Skin epidermis (tissue), 12 donors: Measurements from ENCODE around the gene GALNT13.

Source experiments
- H3K27ac ChIP-seq, 21 experiments: fragments of 200-600 bp; sonication (generic) in 11 of 21; one replicate each; pipeline ENCODE4 v1.5.0; 2020; ENCODE audit warnings: mild to moderate bottlenecking in 3 of 21, inconsistent platforms in 2 of 21, moderate library complexity in 2 of 21
- H3K4me3 ChIP-seq, 7 experiments: fragments of 200-600 bp; sonication (generic) in 2 of 7; one replicate each; pipeline ENCODE4 v1.5.0; 2020; ENCODE audit warnings: inconsistent platforms in 2 of 7, mild to moderate bottlenecking in 2 of 7, moderate library complexity in 1 of 7

GALNT13 gene

DNA sequence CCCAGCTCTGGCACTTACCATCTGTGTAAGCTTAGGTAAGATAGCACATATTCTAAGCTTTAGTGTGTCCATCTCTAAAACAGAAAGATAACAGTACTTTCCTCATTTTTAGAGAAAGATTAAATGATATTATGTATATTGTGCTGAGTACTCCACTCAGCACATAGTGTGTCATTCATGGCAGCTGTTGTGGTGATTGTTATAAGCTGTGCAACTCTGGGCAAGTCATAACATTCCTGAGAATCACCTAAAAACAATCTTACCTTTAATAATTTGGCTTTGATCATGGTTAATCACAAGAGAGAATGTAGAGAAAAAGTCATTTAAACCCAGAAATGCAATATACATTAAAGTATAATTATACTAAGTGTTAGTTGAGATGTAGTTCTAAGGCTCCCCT is 391.5 kb downstream of the GALNT13 start:
- H3K4me3 ChIP-seq: no peak overlapping the region
- no peak overlapping the region for H3K27ac ChIP-seq

- Histone ChIP-seq H3K4me3 (no peak overlapping the region), H3K27ac (no peak overlapping the region)
These were observed 392.3 kb downstream of the GALNT13 start for GRCh38 chr2:154264024-154264423.

DNA sequence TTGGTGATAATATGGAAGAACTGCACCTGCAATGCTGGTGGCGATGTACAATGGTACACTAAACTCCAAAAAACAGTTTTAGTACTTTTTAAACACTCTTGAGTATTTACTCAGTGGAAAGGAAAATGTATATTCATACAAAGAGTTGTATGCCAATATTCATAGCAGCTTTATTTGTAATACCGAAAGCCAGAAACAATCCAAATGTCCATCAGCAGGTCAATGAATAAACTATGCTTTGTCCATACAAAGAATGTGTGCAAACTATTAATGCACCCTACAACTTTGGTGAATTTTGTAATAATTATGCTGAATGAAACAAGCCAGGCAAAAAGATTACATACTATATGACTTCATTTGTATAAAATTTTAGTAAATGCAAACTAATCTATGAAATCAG is 396.3 kb downstream of the GALNT13 start:
- H3K27ac ChIP-seq: no peak overlapping the region
- H3K4me3 ChIP-seq: no peak overlapping the region

- H3K27ac ChIP-seq: no peak overlapping the region
- H3K4me3 ChIP-seq: no peak overlapping the region
These were observed 408.8 kb downstream of the GALNT13 start for GRCh38 chr2:154280543-154280942.

DNA sequence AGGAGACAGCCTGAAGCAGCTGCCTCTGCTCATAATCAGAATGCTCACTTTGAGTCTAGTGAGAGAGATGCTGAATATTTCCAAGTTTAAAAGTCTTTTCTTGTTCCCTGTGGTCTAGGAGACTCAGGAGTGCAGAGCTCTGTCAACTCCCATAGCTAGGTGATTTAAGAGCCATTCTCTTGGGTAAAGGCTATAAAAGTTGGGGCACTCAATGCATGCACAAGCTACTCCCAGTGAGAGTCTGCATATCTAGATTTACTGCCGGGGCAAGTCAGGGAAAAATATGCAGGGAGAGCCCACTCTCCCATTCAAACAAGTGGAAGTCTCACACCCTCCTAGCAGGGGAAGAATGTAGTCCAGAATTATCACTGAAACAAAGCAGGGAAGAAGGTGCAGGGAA is 418.1 kb downstream of the GALNT13 start:
- Histone ChIP-seq H3K4me3 (no peak overlapping the region), H3K27ac (no peak overlapping the region)

DNA sequence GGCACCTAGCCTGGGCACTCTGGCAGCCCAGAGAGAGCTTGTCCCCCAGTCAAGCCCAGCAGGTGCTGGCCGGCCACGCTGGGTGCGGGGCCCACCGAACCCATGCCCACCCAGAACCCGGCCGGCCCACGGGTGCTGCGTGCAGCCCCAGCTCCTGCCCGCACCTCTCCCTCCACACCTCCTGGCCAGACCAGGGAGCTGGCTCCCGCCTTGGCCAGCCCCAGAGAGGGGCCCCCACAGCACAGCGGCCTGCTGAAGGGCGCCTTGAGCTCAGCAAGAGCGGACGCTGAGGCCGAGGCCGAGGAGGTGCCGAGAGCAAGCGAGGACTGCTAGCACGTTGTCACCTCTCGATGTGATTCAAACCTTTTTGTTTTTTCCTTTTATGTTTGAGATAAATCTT is 419.8 kb downstream of the GALNT13 start:
- no peak overlapping the region for H3K4me3 ChIP-seq
- H3K27ac ChIP-seq: no peak overlapping the region

- no peak overlapping the region for H3K27ac ChIP-seq
These were observed 420.2 kb downstream of the GALNT13 start for GRCh38 chr2:154291927-154292326.

GRCh38 chr2:154293864-154294263 is 422.1 kb downstream of the GALNT13 start:
- Histone ChIP-seq H3K27ac (no peak overlapping the region), H3K4me3 (no peak overlapping the region)

More at GRCh38 chr2:154291927-154292326, 420.2 kb downstream of the GALNT13 start:
- H3K4me3 ChIP-seq: no peak overlapping the region

DNA sequence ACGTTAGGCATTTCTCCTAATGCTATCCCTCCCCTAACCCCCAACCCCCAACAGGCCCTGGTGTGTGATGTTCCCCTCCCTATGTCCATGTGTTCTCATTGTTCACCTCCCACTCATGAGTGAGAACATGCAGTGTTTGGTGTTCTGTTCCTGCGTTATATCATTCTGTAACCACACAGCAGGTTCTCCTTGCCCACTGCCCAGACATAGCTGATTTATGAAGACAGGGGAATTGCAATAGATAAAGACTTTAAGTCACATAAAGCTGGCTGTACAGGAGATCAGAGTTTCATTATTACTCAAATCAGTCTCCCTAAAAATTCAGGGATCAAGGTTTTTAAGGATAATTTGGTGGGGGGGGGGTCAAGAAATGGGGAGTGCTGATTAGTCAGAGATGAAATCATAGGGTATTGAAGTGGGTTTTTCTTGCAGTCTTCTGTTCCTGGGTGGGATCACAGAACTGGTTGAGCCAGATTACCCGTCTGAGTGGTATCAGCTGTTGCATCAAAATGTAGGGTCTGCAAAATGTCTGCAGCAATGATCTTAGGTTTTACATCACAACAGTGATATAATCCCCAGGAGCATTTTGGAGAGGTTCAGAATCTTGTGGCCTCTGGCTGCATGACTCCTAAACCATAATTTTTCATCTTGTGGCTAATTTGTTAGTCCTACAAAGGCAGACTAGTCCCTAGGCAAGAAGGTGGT is 434.7 kb downstream of the GALNT13 start:
- Histone ChIP-seq H3K27ac (no peak overlapping the region), H3K4me3 (no peak overlapping the region)

DNA sequence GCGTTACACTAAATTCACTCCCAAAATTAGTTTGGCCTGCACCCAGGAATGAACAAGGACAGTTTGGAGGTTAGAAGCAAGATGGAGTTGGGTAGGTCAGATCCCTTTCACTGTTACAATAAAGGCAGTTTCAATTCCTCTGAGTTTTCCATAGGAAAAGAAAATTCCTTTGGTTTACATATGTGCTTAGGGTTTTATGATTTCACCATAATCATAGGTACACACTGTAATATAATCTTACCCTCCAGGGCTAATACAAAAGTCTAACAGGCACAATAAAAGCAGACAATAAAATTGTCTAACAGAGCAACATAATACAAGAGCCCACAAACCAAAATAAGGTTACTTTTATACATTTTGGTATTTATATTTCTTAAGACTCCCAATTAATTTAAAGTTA is 435.3 kb downstream of the GALNT13 start:
- H3K4me3 ChIP-seq: no peak overlapping the region
- H3K27ac ChIP-seq: no peak overlapping the region

DNA sequence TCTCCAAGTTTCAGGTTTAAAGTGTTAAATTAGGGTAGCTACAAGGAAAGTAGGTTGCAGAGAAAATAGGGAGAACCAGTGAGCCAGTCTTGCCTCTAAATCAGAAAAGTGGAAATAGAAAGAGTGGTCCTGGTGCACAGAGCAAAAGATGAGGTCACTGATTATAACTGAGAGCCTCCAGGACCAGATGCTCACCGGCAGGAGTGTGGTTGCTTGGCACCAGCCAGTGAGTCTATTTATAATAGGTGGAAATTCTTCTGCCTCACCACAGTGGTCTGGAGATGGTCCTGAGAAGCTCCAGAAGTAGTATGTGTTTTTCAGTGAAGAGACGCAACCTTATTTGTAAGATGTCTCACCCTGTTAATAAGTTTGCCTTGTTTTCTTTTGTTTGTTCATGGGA is 452.9 kb downstream of the GALNT13 start:
- H3K27ac ChIP-seq: no peak overlapping the region
- no peak overlapping the region for H3K4me3 ChIP-seq

GRCh38 chr2:154329510-154329909 is 457.8 kb downstream of the GALNT13 start:
- Histone ChIP-seq H3K4me3 (no peak overlapping the region), H3K27ac (no peak overlapping the region)

GRCh38 chr2:154331784-154332183 is 460.1 kb downstream of the GALNT13 start:
- Histone ChIP-seq H3K27ac (no peak overlapping the region), H3K4me3 (no peak overlapping the region)

GRCh38 chr2:154336201-154336600 is 464.5 kb downstream of the GALNT13 start:
- Histone ChIP-seq H3K4me3 (no peak overlapping the region), H3K27ac (no peak overlapping the region)

DNA sequence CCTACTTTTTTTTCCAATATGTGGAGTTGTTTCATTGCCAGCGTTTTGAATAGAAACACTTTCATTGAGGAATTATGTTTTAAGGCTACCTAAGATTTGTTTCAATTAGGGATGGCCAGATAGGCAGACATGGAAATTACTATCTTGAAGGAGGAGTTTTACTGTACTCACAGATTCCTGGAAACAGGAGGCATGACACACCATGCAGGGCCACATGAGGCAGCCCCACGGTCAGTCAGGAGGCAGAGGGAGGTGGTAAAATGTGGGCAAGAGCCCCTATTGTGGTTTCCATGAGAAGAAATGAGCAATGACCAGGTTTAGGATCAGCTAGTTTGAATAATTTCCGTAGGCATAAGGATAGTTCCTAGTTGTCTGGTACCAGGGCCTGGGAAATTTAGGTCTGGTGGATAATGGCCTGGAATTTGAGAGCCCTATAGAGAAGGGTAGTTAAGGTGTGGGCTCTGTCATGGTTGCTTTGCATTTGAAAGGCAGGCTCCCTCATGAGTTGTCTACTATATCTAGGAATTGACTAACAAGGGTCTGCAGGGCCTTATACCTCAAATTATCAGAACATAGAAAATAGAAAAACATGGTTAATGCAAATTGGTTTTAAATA is 466.7 kb downstream of the GALNT13 start:
- Histone ChIP-seq H3K27ac (no peak overlapping the region), H3K4me3 (no peak overlapping the region)

DNA sequence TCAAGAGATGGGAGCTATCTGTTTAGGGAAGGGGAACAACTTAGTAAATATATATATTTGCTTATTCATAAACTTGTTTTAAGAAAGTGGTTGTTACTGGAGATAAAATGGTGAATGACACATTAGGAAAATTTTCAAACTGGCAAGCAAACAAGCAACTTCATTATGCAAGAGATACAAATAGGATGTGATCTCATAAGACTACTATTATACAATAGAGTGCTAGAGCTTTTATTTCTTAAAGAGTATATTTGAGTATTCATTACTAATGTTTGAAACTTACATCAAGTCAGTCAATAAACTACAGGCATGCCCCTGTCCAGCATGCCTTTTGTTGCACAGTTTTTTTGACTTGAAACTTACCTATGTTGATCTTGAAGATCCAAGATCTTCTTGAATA is 471.6 kb downstream of the GALNT13 start:
- no peak overlapping the region for H3K27ac ChIP-seq
- H3K4me3 ChIP-seq: no peak overlapping the region

- Histone ChIP-seq H3K4me3 (no peak overlapping the region), H3K27ac (no peak overlapping the region)
These were observed 479.2 kb downstream of the GALNT13 start for GRCh38 chr2:154350911-154351310.

- no peak overlapping the region for H3K27ac ChIP-seq
These were observed 489.6 kb downstream of the GALNT13 start for GRCh38 chr2:154361276-154361675.

DNA sequence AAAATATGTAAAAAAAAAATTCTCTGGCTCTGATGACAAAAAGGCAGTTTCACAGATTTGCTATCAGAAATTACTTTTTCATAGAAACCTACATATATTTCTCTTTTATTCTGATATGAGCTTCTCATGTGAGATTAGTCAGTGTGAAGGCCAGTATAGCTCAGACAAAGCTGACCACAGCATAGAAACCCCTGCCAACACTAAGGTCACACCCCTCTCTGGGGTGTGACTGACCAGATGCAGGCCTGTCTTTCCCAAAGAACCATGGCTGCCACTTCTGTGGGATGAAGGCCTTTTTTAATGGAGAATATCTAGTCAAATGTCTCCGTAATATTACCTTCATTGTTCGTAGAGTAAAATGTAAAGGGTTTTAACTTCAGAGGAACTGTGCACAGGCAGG is 496.4 kb downstream of the GALNT13 start:
- Histone ChIP-seq H3K4me3 (no peak overlapping the region), H3K27ac (no peak overlapping the region)

More at GRCh38 chr2:154361276-154361675, 489.6 kb downstream of the GALNT13 start:
- H3K4me3 ChIP-seq: no peak overlapping the region

DNA sequence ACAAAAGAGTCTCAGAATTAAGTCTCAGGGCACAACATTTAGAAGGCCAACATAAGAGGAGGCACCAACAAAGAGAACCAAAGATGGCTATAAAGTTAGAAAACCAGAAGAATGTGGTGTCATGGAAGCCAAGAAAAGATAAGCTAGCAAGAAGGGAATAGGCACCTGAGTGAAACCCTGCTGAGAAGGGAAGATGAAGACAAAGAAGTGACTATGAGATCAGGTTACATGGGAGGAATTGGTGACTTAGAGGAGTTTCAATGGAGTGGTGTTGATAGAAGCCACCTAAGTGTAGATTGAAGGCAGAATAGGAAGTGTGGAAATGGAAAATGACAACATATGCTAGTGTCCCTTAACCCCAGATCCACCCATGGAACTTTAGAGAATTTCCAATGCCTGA is 499.2 kb downstream of the GALNT13 start:
- Histone ChIP-seq H3K4me3 (no peak overlapping the region), H3K27ac (no peak overlapping the region)

GRCh38 chr2:154374416-154374815 is 502.7 kb downstream of the GALNT13 start:
- H3K4me3 ChIP-seq: no peak overlapping the region
- no peak overlapping the region for H3K27ac ChIP-seq

DNA sequence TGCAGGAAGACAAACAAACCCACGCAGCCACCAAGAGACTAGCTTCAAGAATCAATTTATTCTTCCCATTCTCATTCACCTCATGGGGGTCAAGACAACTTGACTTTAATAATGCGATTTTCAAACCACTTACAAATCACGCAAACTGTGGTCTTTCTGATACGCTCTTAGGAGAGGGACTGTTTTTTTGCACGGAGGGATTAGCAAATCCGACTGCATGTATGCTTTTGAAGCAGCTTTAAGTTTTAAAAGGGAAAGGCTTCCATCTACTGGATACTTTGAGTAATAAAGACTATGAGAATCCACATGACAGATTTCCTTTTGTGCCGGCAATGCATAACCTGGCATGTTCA is 503.8 kb downstream of the GALNT13 start:
- H3K27ac ChIP-seq: no peak overlapping the region
- no peak overlapping the region for H3K4me3 ChIP-seq
